Heart left ventricle (tissue), 16 donors: ENCODE data around the gene RRP7A. TPM values are rescaled to one million over a fixed set of nuclear protein-coding genes. Genes with fewer than 3 reads are reported as not detected.
"Not testable (repeated sequence)": the region's sequence is repeated elsewhere in the genome, so short reads cannot be mapped to it uniquely, and the experiment has no call there.

Experiments used
- ATAC-seq, 4 donors: fragments of 200-7000 bp; cut with Tn5 transposase; one replicate each; pipeline ENCODE4 v1.9.1; 2020 to 2022; ENCODE audit warnings: moderate library complexity in 4 of 4, mild to moderate bottlenecking in 3 of 4, moderate number of reproducible peaks in 1 of 4
- DNase-seq, 5 donors: peaks; one replicate each; pipeline ENCODE4 v3.0.0-alpha.2; 2020
- H3K27ac ChIP-seq, 12 donors: fragments of 200-600 bp; sonication (generic) in 4 of 12; one replicate each; pipeline versions ENCODE4 v1.5.0 to v1.8.0; 2016 to 2022; ENCODE audit warnings: mild to moderate bottlenecking in 2 of 12
- H3K27me3 ChIP-seq, 9 donors: fragments of 200-600 bp; sonication (generic) in 2 of 9; one replicate each; pipeline versions ENCODE4 v1.5.1 to v1.8.0; 2016 to 2022; ENCODE audit warnings: mild to moderate bottlenecking in 3 of 9
- H3K36me3 ChIP-seq, 9 donors: fragments of 200-600 bp; sonication (generic) in 2 of 9; one replicate each; pipeline versions ENCODE4 v1.5.0 to v1.8.0; 2018 to 2022; ENCODE audit warnings: mild to moderate bottlenecking in 2 of 9
- H3K4me1 ChIP-seq, 12 donors: fragments of 200-600 bp; sonication (generic) in 4 of 12; one replicate each; pipeline versions ENCODE4 v1.5.0 to v1.8.0; 2016 to 2022; ENCODE audit warnings: mild to moderate bottlenecking in 3 of 12
- H3K4me3 ChIP-seq, 12 donors: fragments of 200-600 bp; sonication (generic) in 4 of 12; one replicate each; pipeline versions ENCODE4 v1.5.0 to v1.8.0; 2017 to 2022; ENCODE audit warnings: mild to moderate bottlenecking in 9 of 12, moderate library complexity in 4 of 12
- H3K9me3 ChIP-seq, 12 donors: fragments of 200-600 bp; sonication (generic) in 4 of 12; one replicate each; pipeline versions ENCODE4 v1.5.0 to v1.8.0; 2016 to 2022; ENCODE audit warnings: mild to moderate bottlenecking in 1 of 12
- POLR2A ChIP-seq, 2 donors: fragments of 450-650 bp; IDR thresholded peaks; one replicate each; pipeline ENCODE4 v1.6.1; 2017; ENCODE audit warnings: antibody characterized with exemption in 2 of 2, mild to moderate bottlenecking in 2 of 2, moderate library complexity in 2 of 2
- WGBS, 4 donors: extraction: QIAGEN DNeasy Blood & Tissue Kit in 2 of 4; methylation state at CpG; one replicate each; pipeline versions ENCODE4 v1.1.5 to v1.1.7; 2013 to 2018; 5-methylcytosine and 5-hydroxymethylcytosine counted together
- intact Hi-C, 10 donors: fragments of 100-400 bp; cut with DNase I; formaldehyde crosslinking; loops; one replicate each; pipeline versions ENCODE4 v1.11.1 to v1.14.2; 2022
- polyA plus RNA-seq, 2 donors: library from polyadenylated mRNA; stranded (reverse); fragments of 200-250 nt; gene quantifications; one replicate each; pipeline ENCODE4 v1.2.3, GENCODE V29; 2013
- total RNA-seq, 9 donors: library from RNA; depleted of rRNA in 2 of 9; stranded (reverse); fragments of >200 nt in 2 of 9; fragmentation: NEBNext Ultra II Directional in 3 of 9; extraction: Animal tissue kit (Norgen Biotek cat#: 25700) in 3 of 9; gene quantifications; one replicate each; pipeline versions ENCODE4 v1.1.0 to v1.2.4, GENCODE V29; 2016 to 2023
- TF ChIP-seq, protein P1 (sequence below), 12 donors: fragments of 200-600 bp; sonication (generic) in 4 of 12; IDR thresholded peaks; one replicate each; pipeline versions ENCODE4 v1.5.0 to v1.8.0; 2018 to 2022; ENCODE audit warnings: antibody characterized with exemption in 12 of 12, mild to moderate bottlenecking in 5 of 12
- donor health status: ischemic (EF 13 %, LVEDD 7.1; RV severe dilation, severe dysfunction).
- donor health status: healthy with polysubstance abuse.
- donor health status: DM: no; HTN: yes; CAD: no.
- donor health status: DM: no; HTN: no; CAD: no.
- donor health status: ischemic (EF 25% LVEDD 6.9; RV normal size, moderate dysfunction).
- donor health status: ischemic (EF 25% LVEDD 5.7; RV mildly dilated, moderate dysfunction).
- donor health status: healthy.
- donor health status: DM: yes; HTN: yes; CAD: no.
- donor health status: ischemic (EF 35%, LVEDD 5.7; RV mildly dilated, moderate dysfunction).
- donor health status: nonischemic (EF 11% LVEDD 7.7; RV severe dilation, severe dysfunction).
- donor health status: DM: yes; HTN: yes; CAD: no.
- donor health status: PGD.
- donor health status: ischemic (EF 29% LVEDD 5.4; RV normal size, mild dysfunction).
- donor health status: nonischemic (EF 23%, LVEDD 6.1; RV moderate dilation, normal function).

The RRP7A gene
- total and polyA plus RNA-seq, 11 donors, result 14.0 to 39.5 (median 25.6) TPM

DNA sequence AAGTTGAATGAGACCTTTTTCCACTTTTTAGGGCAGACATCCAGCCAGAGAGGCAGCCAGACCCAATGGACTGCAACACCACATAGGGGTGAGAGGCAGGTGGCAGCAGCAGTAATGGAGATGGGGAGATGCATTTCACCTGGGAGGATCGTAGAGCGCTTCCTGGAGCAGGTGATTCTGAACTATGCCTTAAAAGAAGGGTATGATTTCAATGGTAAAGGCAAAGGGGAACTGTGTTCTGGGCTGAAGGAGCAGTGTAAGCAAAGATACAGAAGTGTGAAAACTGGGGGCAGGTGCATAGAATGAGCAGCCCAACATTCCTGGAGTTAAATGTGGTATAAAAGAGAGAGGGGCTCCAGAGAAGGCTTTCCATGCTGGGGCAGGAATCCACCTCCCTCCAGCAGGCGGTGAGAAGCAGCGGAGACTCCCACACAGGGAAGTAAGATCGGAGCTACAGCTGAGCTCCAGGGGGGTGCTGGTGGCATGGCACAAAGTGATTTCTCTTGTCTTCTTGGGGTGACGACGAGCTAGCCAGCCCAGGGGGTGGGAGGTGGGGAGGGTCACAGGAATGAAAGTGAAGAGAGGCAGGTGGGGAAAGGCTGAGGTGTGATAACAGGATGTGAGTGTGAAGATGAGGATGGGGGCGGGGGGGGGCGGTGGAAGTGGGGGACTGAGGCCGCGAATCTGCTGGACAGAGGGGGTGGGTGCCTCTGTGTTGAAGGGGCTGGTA, 29.9 kb upstream of the RRP7A start:
- Histone ChIP-seq H3K4me1 (peaks cover 3 to 17% (median 8%) of the 10 kb centered on the region in 12 donors), H3K9me3 (peaks cover 0 to 7% (median 0%) of the 10 kb centered on the region in 12 donors), H3K36me3 (no peaks in the 10 kb centered on the region), H3K27ac (no peak overlapping the region), H3K27me3 (peaks cover 0 to 6% (median 0%) of the 10 kb centered on the region in 9 donors), H3K4me3 (no peak overlapping the region)
- ATAC-seq (no peak), DNase-seq (no peak)
- 62 to 70% (median 64%) methylated on average over 11 of the region's 11 CpGs for WGBS, 4 donors
- TF ChIP-seq, protein P1, sequence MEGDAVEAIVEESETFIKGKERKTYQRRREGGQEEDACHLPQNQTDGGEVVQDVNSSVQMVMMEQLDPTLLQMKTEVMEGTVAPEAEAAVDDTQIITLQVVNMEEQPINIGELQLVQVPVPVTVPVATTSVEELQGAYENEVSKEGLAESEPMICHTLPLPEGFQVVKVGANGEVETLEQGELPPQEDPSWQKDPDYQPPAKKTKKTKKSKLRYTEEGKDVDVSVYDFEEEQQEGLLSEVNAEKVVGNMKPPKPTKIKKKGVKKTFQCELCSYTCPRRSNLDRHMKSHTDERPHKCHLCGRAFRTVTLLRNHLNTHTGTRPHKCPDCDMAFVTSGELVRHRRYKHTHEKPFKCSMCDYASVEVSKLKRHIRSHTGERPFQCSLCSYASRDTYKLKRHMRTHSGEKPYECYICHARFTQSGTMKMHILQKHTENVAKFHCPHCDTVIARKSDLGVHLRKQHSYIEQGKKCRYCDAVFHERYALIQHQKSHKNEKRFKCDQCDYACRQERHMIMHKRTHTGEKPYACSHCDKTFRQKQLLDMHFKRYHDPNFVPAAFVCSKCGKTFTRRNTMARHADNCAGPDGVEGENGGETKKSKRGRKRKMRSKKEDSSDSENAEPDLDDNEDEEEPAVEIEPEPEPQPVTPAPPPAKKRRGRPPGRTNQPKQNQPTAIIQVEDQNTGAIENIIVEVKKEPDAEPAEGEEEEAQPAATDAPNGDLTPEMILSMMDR (IDR thresholded peaks at IDR 0.05), result no peak
- no peak for TF ChIP-seq POLR2A (IDR thresholded peaks at IDR 0.05)
- intact Hi-C loops, result loop anchor here in 2 of 10 donors (5.0 kb wide), 1 partner anchor 37 kb away; no protein-coding TSS in a partner anchor

DNA sequence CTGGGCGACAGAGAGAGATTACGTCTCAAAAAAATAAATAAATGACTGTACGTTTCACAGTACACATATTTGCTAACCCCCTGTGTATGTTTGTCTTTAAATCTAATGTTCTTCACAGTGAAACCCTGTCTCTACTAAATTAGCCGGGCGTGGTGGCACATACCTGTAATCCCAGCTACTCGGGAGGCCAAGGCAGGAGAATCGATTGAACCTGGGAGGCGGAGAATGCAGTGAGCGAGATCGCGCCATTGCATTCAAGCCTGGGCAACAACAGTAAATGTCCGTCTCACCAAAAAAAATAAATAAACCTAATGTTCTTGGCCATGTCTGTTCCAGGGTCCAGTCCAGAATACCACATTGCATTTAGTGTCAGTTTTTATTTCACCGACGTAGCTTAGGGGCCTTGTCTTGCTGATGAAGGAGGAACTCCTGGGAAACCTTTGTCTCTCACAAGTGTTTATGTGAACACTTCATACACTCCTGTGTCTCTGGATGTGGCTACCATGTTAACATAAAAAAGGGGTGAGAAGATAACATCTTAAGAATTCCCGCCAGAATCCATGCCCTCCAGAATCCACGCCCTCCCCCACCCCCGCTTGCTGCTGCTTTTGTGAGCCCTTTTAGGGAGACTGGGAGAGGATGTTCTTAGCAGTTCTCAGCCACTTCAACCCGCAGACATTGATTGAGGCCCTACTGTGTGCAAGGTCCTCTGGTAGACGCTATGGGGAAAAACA, 29.2 kb upstream of the RRP7A start:
- intact Hi-C loops, result no loop called here
- no peak for DNase-seq

GRCh38 chr22:42548126-42548525, 28.5 kb upstream of the RRP7A start:
- intact Hi-C loops, H3K9me3 ChIP-seq, DNase-seq, H3K27me3 ChIP-seq, H3K4me1 ChIP-seq, H3K27ac ChIP-seq, H3K36me3 ChIP-seq, ATAC-seq, H3K4me3 ChIP-seq: not testable (repeated sequence)
- 47 to 54% (median 51%) methylated on average over 6 of the region's 6 CpGs for WGBS, 4 donors

More for the DNA sequence above, 29.2 kb upstream of the RRP7A start:
- ATAC-seq, result no peak
- no peak overlapping the region for H3K4me3 ChIP-seq
- no peak overlapping the region for H3K27ac ChIP-seq
- H3K4me1 ChIP-seq, result peaks cover 0 to 10% (median 4%) of the 10 kb centered on the region in 12 donors
- no peak for TF ChIP-seq POLR2A (IDR thresholded peaks at IDR 0.05)
- TF ChIP-seq, protein P1 (IDR thresholded peaks at IDR 0.05), result no peak
- H3K36me3 ChIP-seq, result no peaks in the 10 kb centered on the region
- H3K27me3 ChIP-seq, result peaks cover 0 to 6% (median 0%) of the 10 kb centered on the region in 9 donors
- H3K9me3 ChIP-seq, result peaks cover 0 to 7% (median 0%) of the 10 kb centered on the region in 12 donors
- 80 to 84% (median 82%) methylated on average over 19 of the region's 19 CpGs for WGBS, 4 donors

DNA sequence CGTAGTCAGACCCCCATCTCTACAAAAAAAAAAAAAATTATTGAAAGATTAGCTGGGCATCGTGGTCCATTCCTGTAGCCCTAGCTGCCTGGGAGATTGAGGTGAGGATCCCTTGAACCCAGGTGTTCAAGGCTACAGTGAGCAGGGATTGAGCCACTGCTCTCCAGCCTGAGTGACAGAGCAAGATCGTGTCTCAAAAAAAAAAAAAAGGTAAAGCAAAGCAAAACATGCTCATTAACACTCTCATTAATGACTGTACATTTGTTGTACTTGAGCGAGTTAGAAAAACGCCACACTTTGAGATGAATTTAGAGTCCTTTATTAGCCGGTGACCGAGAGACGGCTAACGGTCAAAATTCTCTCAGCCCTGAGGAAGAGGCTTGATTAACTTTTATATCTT, 28.0 kb upstream of the RRP7A start:
- no peak overlapping the region for H3K4me3 ChIP-seq
- peaks cover 0 to 7% (median 0%) of the 10 kb centered on the region in 12 donors for H3K9me3 ChIP-seq
- peaks cover 0 to 5% (median 0%) of the 10 kb centered on the region in 12 donors for H3K4me1 ChIP-seq
- intact Hi-C loops, result no loop called here
- 59 to 67% (median 64%) methylated on average over 9 of the region's 9 CpGs for WGBS, 4 donors
- no peak for TF ChIP-seq POLR2A (IDR thresholded peaks at IDR 0.05)
- TF ChIP-seq, protein P1 (IDR thresholded peaks at IDR 0.05), result no peak
- peaks cover 0 to 6% (median 0%) of the 10 kb centered on the region in 9 donors for H3K27me3 ChIP-seq
- DNase-seq (no peak), ATAC-seq (no peak)
- no peaks in the 10 kb centered on the region for H3K36me3 ChIP-seq
- H3K27ac ChIP-seq, result no peak overlapping the region
